GM12864 (cell line): ENCODE data around the gene KSR2.

Experiments used
- DNase-seq: peaks from one replicate; pipeline ENCODE4 v3.0.0-alpha.2; 2011; ENCODE audit warnings: low read depth
- H3K4me3 ChIP-seq: 2 replicates; pipeline ENCODE4 v1.5.1; 2011; ENCODE audit warnings: mild to moderate bottlenecking, low read depth, low read length, control low read depth
- CTCF ChIP-seq: IDR thresholded peaks from 2 replicates; pipeline ENCODE4 v1.5.1; 2011; ENCODE audit warnings: low read depth, mild to moderate bottlenecking, moderate library complexity, low read length, control low read depth, inconsistent platforms; ENCODE audit errors: missing control alignments

The KSR2 gene

GRCh38 chr12:117968826-117969659 is at the start of gene KSR2:
Gene KSR2, minus strand, starts transcription at chr12:117968990. Its CDS starts 735 bp downstream, at chr12:117968255.
- no peak for TF ChIP-seq CTCF
- peak; percentile 19 for DNase-seq
- H3K4me3 ChIP-seq, result peak within 1 kb of the TSS; percentile 55

- H3K4me3 ChIP-seq, result peak overlapping the region; percentile 92
- no peak for TF ChIP-seq CTCF
These were observed 49.1 kb upstream of the KSR2 start for GRCh38 chr12:118017926-118018325.

GRCh38 chr12:118016424-118017264 is 47.9 kb upstream of the KSR2 start, which contains the start of gene RFC5:
Gene RFC5, plus strand, starts transcription at chr12:118016703. Its CDS starts 125 bp downstream, at chr12:118016828.
- peak within 1 kb of the TSS; percentile 92 for H3K4me3 ChIP-seq
- TF ChIP-seq CTCF, result no peak
- peak; percentile 91 for DNase-seq

More at GRCh38 chr12:118017926-118018325, 49.1 kb upstream of the KSR2 start:
- no peak for DNase-seq

GRCh38 chr12:118015944-118016343 is 47.2 kb upstream of the KSR2 start:
- no peak overlapping the region for H3K4me3 ChIP-seq
- no peak for DNase-seq
- TF ChIP-seq CTCF, result no peak

GRCh38 chr12:118015306-118015705 is 46.5 kb upstream of the KSR2 start:
- H3K4me3 ChIP-seq, result no peak overlapping the region
- DNase-seq, result no peak
- no peak for TF ChIP-seq CTCF

- TF ChIP-seq CTCF, result no peak
- H3K4me3 ChIP-seq, result no peak overlapping the region
- DNase-seq, result no peak
These were observed 44.5 kb upstream of the KSR2 start for GRCh38 chr12:118013283-118013682.
